Spleen (tissue), 11 donors: Measurements from ENCODE around the gene EHMT1. TPM values are rescaled to one million over a fixed set of nuclear protein-coding genes. Genes with fewer than 3 reads are reported as not detected.
"Not testable (repeated sequence)": the region's sequence is repeated elsewhere in the genome, so short reads cannot be mapped to it uniquely, and the experiment has no call there.

ENCODE experiments used
- DNase-seq: peaks from one replicate; pipeline ENCODE4 v3.0.0-alpha.2; 2020
- H3K27ac ChIP-seq, 8 donors: fragments of 200-600 bp; sonication (generic) in 7 of 8; 1 replicate in 4 of 8; 2 replicates in 4 of 8; pipeline versions ENCODE4 v1.5.0 to v1.8.0; 2016 to 2021; ENCODE audit warnings: inconsistent platforms in 4 of 8, mild to moderate bottlenecking in 4 of 8, moderate library complexity in 1 of 8
- H3K27me3 ChIP-seq, 7 donors: fragments of 200-600 bp; sonication (generic) in 6 of 7; replicated peaks in 1 of 7; 1 replicate in 4 of 7; 2 replicates in 3 of 7; pipeline versions ENCODE4 v1.5.0 to v1.8.0; 2016 to 2021; ENCODE audit warnings: inconsistent platforms in 3 of 7, mild to moderate bottlenecking in 1 of 7
- H3K36me3 ChIP-seq, 6 donors: fragments of 200-600 bp; sonication (generic) in 5 of 6; 1 replicate in 4 of 6; 2 replicates in 2 of 6; pipeline versions ENCODE4 v1.5.0 to v1.8.0; 2016 to 2021; ENCODE audit warnings: inconsistent platforms in 2 of 6
- H3K4me1 ChIP-seq, 6 donors: fragments of 200-600 bp; sonication (generic) in 5 of 6; 1 replicate in 3 of 6; 2 replicates in 3 of 6; pipeline versions ENCODE4 v1.5.0 to v1.8.0; 2016 to 2021; ENCODE audit warnings: inconsistent platforms in 3 of 6
- H3K4me3 ChIP-seq, 8 donors: fragments of 200-600 bp; sonication (generic) in 7 of 8; 1 replicate in 4 of 8; 2 replicates in 4 of 8; pipeline versions ENCODE4 v1.5.0 to v1.8.0; 2016 to 2021; ENCODE audit warnings: inconsistent platforms in 4 of 8, mild to moderate bottlenecking in 4 of 8, moderate library complexity in 2 of 8
- H3K9me3 ChIP-seq, 8 donors: fragments of 200-600 bp; sonication (generic) in 7 of 8; 1 replicate in 4 of 8; 2 replicates in 4 of 8; pipeline versions ENCODE4 v1.5.0 to v1.8.0; 2016 to 2021; ENCODE audit warnings: inconsistent platforms in 4 of 8
- CTCF ChIP-seq, 11 experiments: fragments of 200-600 bp in 7 of 11; fragments of 450-650 bp in 4 of 11; sonication (generic) in 4 of 11; IDR thresholded peaks in 8 of 11; conservative IDR thresholded peaks in 3 of 11; 1 replicate in 7 of 11; 2 replicates in 4 of 11; pipeline versions ENCODE4 v1.4.0 to v1.8.0; 2016 to 2021; ENCODE audit warnings: antibody characterized with exemption in 11 of 11, inconsistent platforms in 4 of 11, mild to moderate bottlenecking in 1 of 11
- POLR2A ChIP-seq, 3 donors: fragments of 450-650 bp; IDR thresholded peaks; one replicate each; pipeline ENCODE4 v1.5.1; 2017; ENCODE audit warnings: antibody characterized with exemption in 3 of 3, mild to moderate bottlenecking in 1 of 3
- POLR2AphosphoS5 ChIP-seq, 3 donors: sonication (generic); formaldehyde crosslinking; IDR thresholded peaks; one replicate each; pipeline ENCODE4 v1.5.1; 2017; ENCODE audit warnings: antibody characterized with exemption in 3 of 3
- WGBS, 5 donors: extraction: QIAGEN DNeasy Blood & Tissue Kit in 3 of 5; methylation state at CpG; one replicate each; pipeline versions ENCODE4 v1.1.5 to v1.1.7; 2013 to 2018; 5-methylcytosine and 5-hydroxymethylcytosine counted together
- intact Hi-C: fragments of 100-400 bp; cut with DNase I; formaldehyde crosslinking; loops from one replicate; pipeline ENCODE4 v1.15.0; 2023; ENCODE audit warnings: low total_unique reads
- polyA plus RNA-seq, 3 donors: library from polyadenylated mRNA; stranded (reverse); fragments of 200-250 nt; gene quantifications; one replicate each; pipeline ENCODE4 v1.2.1, GENCODE V29; 2013
- total RNA-seq, 7 donors: library from RNA; depleted of rRNA in 3 of 7; stranded (reverse); fragments of >200 nt in 3 of 7; fragmentation: NEBNext Ultra II Directional in 4 of 7; extraction: Animal tissue kit (Norgen Biotek cat#: 25700) in 4 of 7; gene quantifications; one replicate each; pipeline versions ENCODE4 v1.1.0 to v1.2.1, GENCODE V29; 2016 to 2021
- donor health status: healthy with polysubstance abuse.
- donor health status: DM: no; HTN: no; CAD: no; lungs with moderate emphysema.
- donor health status: DM: no; HTN: no; CAD: no.
- donor health status: Bipolar disorder and iron deficiency.
- donor health status: healthy.
- donor health status: DM: no; HTN: no; CAD: no.
- donor health status: DM: yes; HTN: yes; CAD: no.

EHMT1 gene
- total and polyA plus RNA-seq, 10 donors = 35.5 to 163 (median 122) TPM

DNA sequence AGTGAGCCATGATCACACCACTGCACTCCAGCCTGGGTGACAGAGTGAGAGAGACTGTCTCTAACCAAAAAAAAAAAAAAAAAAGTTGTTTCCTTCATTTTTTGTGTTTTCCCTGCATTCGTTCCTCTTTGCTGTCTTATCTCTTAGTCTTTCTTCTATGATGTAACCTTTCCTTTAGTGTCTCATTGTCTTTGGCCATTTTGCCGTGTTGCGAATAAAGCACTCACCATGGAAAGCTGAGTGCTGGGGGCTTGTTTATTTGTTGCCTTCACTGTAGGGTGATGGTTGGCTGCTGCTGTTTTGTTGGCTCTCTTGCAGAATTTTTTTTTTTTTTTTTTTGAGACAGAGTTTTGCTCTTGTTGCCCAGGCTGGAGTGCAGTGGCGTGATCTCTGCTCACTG lies 7.7 kb downstream of the EHMT1 start:
- H3K27ac ChIP-seq = peak overlapping the region in 2 of 8 donors; percentile 53 to 74
- WGBS, 5 donors = 55 to 76% (median 72%) methylated on average over 4 of the region's 4 CpGs
- intact Hi-C loops = no loop called here
- peaks cover 31 to 100% (median 80%) of the 10 kb centered on the region in 6 donors for H3K4me1 ChIP-seq
- no peaks in the 10 kb centered on the region for H3K9me3 ChIP-seq
- no peak overlapping the region for H3K4me3 ChIP-seq
- TF ChIP-seq POLR2A (IDR thresholded peaks at IDR 0.05) = no peak
- no peak for TF ChIP-seq POLR2AphosphoS5 (IDR thresholded peaks at IDR 0.05)
- TF ChIP-seq CTCF (IDR thresholded peaks at IDR 0.05 in 8 of 11, conservative IDR thresholded peaks at IDR 0.05 in 3 of 11) = no peak
- no peaks in the 10 kb centered on the region for H3K27me3 ChIP-seq
- peaks cover 0 to 10% (median 0%) of the 10 kb centered on the region in 6 donors for H3K36me3 ChIP-seq
- DNase-seq = no peak

DNA sequence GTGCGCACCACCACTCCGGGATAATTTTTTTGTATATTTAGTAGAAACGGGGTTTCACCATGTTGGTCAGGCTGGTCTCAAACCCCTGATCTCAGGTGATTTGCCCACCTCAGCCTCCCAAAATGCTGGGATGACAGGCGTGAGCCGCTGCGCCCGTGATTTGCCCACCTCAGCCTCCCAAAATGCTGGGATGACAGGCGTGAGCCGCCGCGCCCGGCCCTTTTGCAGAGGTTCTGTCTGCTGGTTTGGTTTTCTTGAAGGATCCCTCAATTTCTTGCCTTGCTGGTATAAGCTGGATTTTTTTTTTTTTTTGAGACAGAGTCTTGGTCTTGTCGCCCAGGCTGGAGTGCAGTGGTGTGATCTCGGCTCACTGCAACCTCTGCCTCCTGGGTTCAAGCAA lies 8.6 kb downstream of the EHMT1 start:
- H3K9me3 ChIP-seq, H3K27me3 ChIP-seq, intact Hi-C loops, H3K4me3 ChIP-seq: not testable (repeated sequence)
- Histone ChIP-seq H3K27ac (peak overlapping the region in 2 of 8 donors; percentile 61 to 79), H3K4me1 (peaks cover 38 to 100% (median 81%) of the 10 kb centered on the region in 6 donors), H3K36me3 (peaks cover 0 to 10% (median 0%) of the 10 kb centered on the region in 6 donors)
- WGBS, 5 donors = 96 to 99% (median 97%) methylated on average over 14 of the region's 14 CpGs
- peak; percentile 62 for DNase-seq

- H3K27ac ChIP-seq = peak overlapping the region in 7 of 8 donors; percentile 14 to 79 (median 72)
- no peak overlapping the region for H3K4me3 ChIP-seq
- TF ChIP-seq POLR2AphosphoS5 (IDR thresholded peaks at IDR 0.05) (no peak), CTCF (IDR thresholded peaks at IDR 0.05 in 8 of 11, conservative IDR thresholded peaks at IDR 0.05 in 3 of 11) (no peak), POLR2A (IDR thresholded peaks at IDR 0.05) (no peak)
- no peaks in the 10 kb centered on the region for H3K36me3 ChIP-seq
- no peak for DNase-seq
- no peaks in the 10 kb centered on the region for H3K27me3 ChIP-seq
- H3K9me3 ChIP-seq = no peaks in the 10 kb centered on the region
- WGBS, 5 donors = 39 to 50% (median 47%) methylated on average over 1 of the region's 1 CpG
- H3K4me1 ChIP-seq = peaks cover 46 to 99% (median 86%) of the 10 kb centered on the region in 6 donors
- intact Hi-C loops = no loop called here
These were observed 11.3 kb downstream of the EHMT1 start for GRCh38 chr9:137630126-137630525.

DNA sequence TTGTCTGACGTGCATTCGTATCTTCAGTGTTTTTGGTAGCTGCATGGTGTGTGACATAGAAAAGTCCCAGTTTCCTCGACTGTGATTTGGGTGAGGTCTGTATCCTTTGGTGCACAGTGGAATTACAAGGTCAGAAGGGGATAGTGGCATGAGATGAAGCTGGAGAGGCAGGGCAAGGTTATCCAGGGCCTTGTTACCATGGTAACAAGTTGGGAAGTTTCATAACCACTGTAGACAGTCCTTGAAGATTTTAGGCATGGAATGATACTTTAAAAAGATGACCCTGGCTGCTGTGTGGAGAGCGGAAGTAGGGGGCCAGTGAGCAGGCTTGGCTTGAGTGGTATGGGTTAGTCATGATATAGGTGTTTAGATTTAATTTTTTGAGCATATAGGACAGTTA lies 11.9 kb downstream of the EHMT1 start:
- no peak for DNase-seq

More for the DNA sequence above, 11.9 kb downstream of the EHMT1 start:
- TF ChIP-seq CTCF (IDR thresholded peaks at IDR 0.05 in 8 of 11, conservative IDR thresholded peaks at IDR 0.05 in 3 of 11) (peak in 1 of 11 experiments; percentile 32), POLR2AphosphoS5 (IDR thresholded peaks at IDR 0.05) (peak in 1 of 3 donors; percentile 44), POLR2A (IDR thresholded peaks at IDR 0.05) (no peak)
- 23 to 58% (median 48%) methylated on average over 4 of the region's 4 CpGs for WGBS, 5 donors
- intact Hi-C loops = no loop called here
- no peaks in the 10 kb centered on the region for H3K9me3 ChIP-seq
- peaks cover 46 to 94% (median 80%) of the 10 kb centered on the region in 6 donors for H3K4me1 ChIP-seq
- no peaks in the 10 kb centered on the region for H3K27me3 ChIP-seq
- no peak overlapping the region for H3K4me3 ChIP-seq
- H3K36me3 ChIP-seq = no peaks in the 10 kb centered on the region
- peak overlapping the region; percentile 37 to 79 (median 71) for H3K27ac ChIP-seq
